CD14-positive monocyte (primary cell): ENCODE data around the gene HDAC6. TPM values are rescaled to one million over a fixed set of nuclear protein-coding genes. Genes with fewer than 3 reads are reported as not detected.

ENCODE experiments used
- DNase-seq, 3 donors: peaks; one replicate each; pipeline ENCODE4 v3.0.0-alpha.2; 2011 to 2022
- H2AFZ ChIP-seq: 2 replicates; pipeline ENCODE4 v1.6.0; 2012; ENCODE audit warnings: mild to moderate bottlenecking, low read depth, low read length, inconsistent platforms; ENCODE audit not compliant: insufficient read depth, poor library complexity, severe bottlenecking
- H3K27ac ChIP-seq, 2 donors: 1 replicate in 1 of 2; 2 replicates in 1 of 2; pipeline ENCODE4 v1.5.1; 2012 to 2013; ENCODE audit warnings: low read length in 2 of 2, control low read depth in 1 of 2, inconsistent platforms in 1 of 2, low read depth in 1 of 2, mild to moderate bottlenecking in 1 of 2
- H3K27me3 ChIP-seq, 2 donors: one replicate each; pipeline versions ENCODE4 v1.6.0 to v1.6.1; 2011 to 2013; ENCODE audit warnings: low read length in 2 of 2; ENCODE audit not compliant: control insufficient read depth in 2 of 2, insufficient read depth in 2 of 2
- H3K36me3 ChIP-seq, 2 donors: replicated peaks in 1 of 2; 1 replicate in 1 of 2; 2 replicates in 1 of 2; pipeline versions ENCODE4 v1.5.1 to v1.6.1; 2012 to 2013; ENCODE audit warnings: low read length in 2 of 2, control low read depth in 1 of 2, inconsistent platforms in 1 of 2, mild to moderate bottlenecking in 1 of 2; ENCODE audit not compliant: insufficient read depth in 2 of 2, control insufficient read depth in 1 of 2
- H3K4me1 ChIP-seq, 2 donors: 1 replicate in 1 of 2; 2 replicates in 1 of 2; pipeline versions ENCODE4 v1.5.1 to v1.6.1; 2012 to 2013; ENCODE audit warnings: low read length in 2 of 2, control low read depth in 1 of 2, inconsistent platforms in 1 of 2, mild to moderate bottlenecking in 1 of 2, moderate library complexity in 1 of 2; ENCODE audit not compliant: insufficient read depth in 2 of 2, control insufficient read depth in 1 of 2
- H3K4me2 ChIP-seq: replicated peaks from 2 replicates; pipeline ENCODE3; 2012; ENCODE audit warnings: low read length, moderate library complexity, mild to moderate bottlenecking; ENCODE audit not compliant: poor library complexity, severe bottlenecking; ENCODE audit errors: extremely low read depth
- H3K4me3 ChIP-seq, 3 experiments: fragments of 200-600 bp in 1 of 3; sonication (generic) in 1 of 3; replicated peaks in 1 of 3; 1 replicate in 2 of 3; 2 replicates in 1 of 3; pipeline ENCODE4 v1.5.1; 2011 to 2013; ENCODE audit warnings: low read length in 3 of 3, mild to moderate bottlenecking in 3 of 3, control low read depth in 2 of 3, low read depth in 2 of 3, inconsistent platforms in 1 of 3, moderate library complexity in 1 of 3
- H3K79me2 ChIP-seq: 2 replicates; pipeline ENCODE4 v1.6.0; 2012; ENCODE audit warnings: mild to moderate bottlenecking, control low read depth, inconsistent platforms, low read length, moderate library complexity; ENCODE audit not compliant: insufficient read depth
- H3K9ac ChIP-seq: 2 replicates; pipeline ENCODE4 v1.6.0; 2017; ENCODE audit warnings: low read length, mild to moderate bottlenecking; ENCODE audit not compliant: insufficient read depth, poor library complexity, severe bottlenecking
- H3K9me3 ChIP-seq, 2 donors: replicated peaks in 1 of 2; 1 replicate in 1 of 2; 2 replicates in 1 of 2; pipeline versions ENCODE4 v1.5.1 to v1.6.1; 2012 to 2013; ENCODE audit warnings: low read length in 2 of 2, control low read depth in 1 of 2; ENCODE audit not compliant: control insufficient read depth in 1 of 2, insufficient read depth in 1 of 2
- H4K20me1 ChIP-seq: 2 replicates; pipeline ENCODE4 v1.6.0; 2012; ENCODE audit warnings: mild to moderate bottlenecking, low read length, control low read depth, moderate library complexity; ENCODE audit not compliant: insufficient read depth
- H3K27ac Mint-ChIP-seq, 7 donors: one replicate each; pipeline ENCODE4 v1.8.0; 2020; ENCODE audit warnings: mild to moderate bottlenecking in 7 of 7, mixed read lengths in 7 of 7, moderate library complexity in 6 of 7, inconsistent platforms in 2 of 7
- H3K27me3 Mint-ChIP-seq, 3 donors: one replicate each; pipeline ENCODE4 v1.8.0; 2021 to 2022; ENCODE audit warnings: low read depth in 3 of 3, mild to moderate bottlenecking in 3 of 3, mixed read lengths in 3 of 3, moderate library complexity in 3 of 3, inconsistent platforms in 1 of 3
- H3K36me3 Mint-ChIP-seq, 2 donors: one replicate each; pipeline ENCODE4 v1.8.0; 2020; ENCODE audit warnings: mixed read lengths in 2 of 2, inconsistent platforms in 1 of 2, mild to moderate bottlenecking in 1 of 2
- H3K4me1 Mint-ChIP-seq: one replicate; pipeline ENCODE4 v1.8.0; 2020; ENCODE audit warnings: mild to moderate bottlenecking, mixed read lengths
- H3K4me3 Mint-ChIP-seq, 2 donors: one replicate each; pipeline ENCODE4 v1.8.0; 2020; ENCODE audit warnings: mild to moderate bottlenecking in 2 of 2, mixed read lengths in 2 of 2, moderate library complexity in 1 of 2
- H3K9me3 Mint-ChIP-seq, 7 donors: one replicate each; pipeline ENCODE4 v1.8.0; 2020 to 2022; ENCODE audit warnings: mixed read lengths in 7 of 7, mild to moderate bottlenecking in 6 of 7, moderate library complexity in 6 of 7, inconsistent platforms in 2 of 7
- WGBS: methylation state at CpG from one replicate; pipeline ENCODE4 v1.1.5; 2013; ENCODE audit warnings: missing lambda C conversion rate; ENCODE audit not compliant: insufficient coverage; 5-methylcytosine and 5-hydroxymethylcytosine counted together
- intact Hi-C, 2 donors: fragments of 100-400 bp; cut with micrococcal nuclease; formaldehyde crosslinking; loops; one replicate each; pipeline versions ENCODE4 v1.15.0 to v1.15.1; 2023
- polyA plus RNA-seq, 3 donors: library from polyadenylated mRNA; depleted of rRNA in 1 of 3; unstranded in 2 of 3; stranded (reverse) in 1 of 3; fragments of 300-500 nt in 2 of 3; fragments of >200 nt in 1 of 3; fragmentation: Illumina TruSeq in 2 of 3; gene quantifications; 1 replicate in 2 of 3; 2 replicates in 1 of 3; pipeline ENCODE4 v1.2.3, GENCODE V29; 2012 to 2021
- TF ChIP-seq, protein P1 (sequence below): fragments of 200-600 bp; IDR thresholded peaks from one replicate; pipeline ENCODE4 v1.8.0; 2022; ENCODE audit warnings: antibody characterized with exemption, mild to moderate bottlenecking

HDAC6 gene
- polyA plus RNA-seq, 3 donors = 12.7 to 67.0 (median 19.7) TPM

- Histone ChIP-seq H3K36me3 (peaks cover 22 to 52% of the 10 kb centered on the region in 2 donors), H3K4me1 (no peaks in the 10 kb centered on the region), H3K9me3 (no peaks in the 10 kb centered on the region), H4K20me1 (no peaks in the 10 kb centered on the region), H3K4me2 (no peak overlapping the region), H3K27ac (no peak overlapping the region), H3K4me3 (no peak overlapping the region), H2AFZ (no peak overlapping the region), H3K79me2 (no peaks in the 10 kb centered on the region), H3K27me3 (peaks cover 0 to 16% of the 10 kb centered on the region in 2 donors), H3K9ac (no peak overlapping the region)
- DNase-seq = no peak
- H3K27me3 Mint-ChIP-seq = peaks cover 19 to 25% (median 19%) of the 10 kb centered on the region in 3 donors
- 80% methylated on average over 1 of the region's 6 CpGs for WGBS
- peaks cover 0 to 27% (median 13%) of the 10 kb centered on the region in 7 donors for H3K9me3 Mint-ChIP-seq
- H3K36me3 Mint-ChIP-seq = peaks cover 54% of the 10 kb centered on the region in 2 donors
- H3K4me1 Mint-ChIP-seq = peaks cover 9% of the 10 kb centered on the region
- TF ChIP-seq, protein P1, sequence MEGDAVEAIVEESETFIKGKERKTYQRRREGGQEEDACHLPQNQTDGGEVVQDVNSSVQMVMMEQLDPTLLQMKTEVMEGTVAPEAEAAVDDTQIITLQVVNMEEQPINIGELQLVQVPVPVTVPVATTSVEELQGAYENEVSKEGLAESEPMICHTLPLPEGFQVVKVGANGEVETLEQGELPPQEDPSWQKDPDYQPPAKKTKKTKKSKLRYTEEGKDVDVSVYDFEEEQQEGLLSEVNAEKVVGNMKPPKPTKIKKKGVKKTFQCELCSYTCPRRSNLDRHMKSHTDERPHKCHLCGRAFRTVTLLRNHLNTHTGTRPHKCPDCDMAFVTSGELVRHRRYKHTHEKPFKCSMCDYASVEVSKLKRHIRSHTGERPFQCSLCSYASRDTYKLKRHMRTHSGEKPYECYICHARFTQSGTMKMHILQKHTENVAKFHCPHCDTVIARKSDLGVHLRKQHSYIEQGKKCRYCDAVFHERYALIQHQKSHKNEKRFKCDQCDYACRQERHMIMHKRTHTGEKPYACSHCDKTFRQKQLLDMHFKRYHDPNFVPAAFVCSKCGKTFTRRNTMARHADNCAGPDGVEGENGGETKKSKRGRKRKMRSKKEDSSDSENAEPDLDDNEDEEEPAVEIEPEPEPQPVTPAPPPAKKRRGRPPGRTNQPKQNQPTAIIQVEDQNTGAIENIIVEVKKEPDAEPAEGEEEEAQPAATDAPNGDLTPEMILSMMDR = no peak
- no peak overlapping the region for H3K4me3 Mint-ChIP-seq
- peak overlapping the region in 1 of 7 donors; percentile 79 for H3K27ac Mint-ChIP-seq
- intact Hi-C loops = no loop called here
These were observed 21.2 kb downstream of the HDAC6 start for GRCh38 chrX:48823053-48823452.

- TF ChIP-seq, protein P1 = no peak
- WGBS = no CpG with 5 or more reads among the region's 8 CpGs
These were observed 22.2 kb downstream of the HDAC6 start for GRCh38 chrX:48824066-48824465.

More at GRCh38 chrX:48824066-48824465, 22.2 kb downstream of the HDAC6 start:
- Mint-ChIP-seq H3K36me3 (peaks cover 44 to 47% of the 10 kb centered on the region in 2 donors), H3K27me3 (peaks cover 28 to 35% (median 28%) of the 10 kb centered on the region in 3 donors), H3K27ac (no peak overlapping the region), H3K9me3 (peaks cover 0 to 30% (median 13%) of the 10 kb centered on the region in 7 donors), H3K4me1 (peaks cover 9% of the 10 kb centered on the region), H3K4me3 (no peak overlapping the region)
- no peak for DNase-seq
- no peak overlapping the region for H3K9ac ChIP-seq
- H3K4me3 ChIP-seq = no peak overlapping the region
- H3K4me2 ChIP-seq = no peak overlapping the region
- no peaks in the 10 kb centered on the region for H3K9me3 ChIP-seq
- no peak overlapping the region for H2AFZ ChIP-seq
- H3K27me3 ChIP-seq = peaks cover 0 to 18% of the 10 kb centered on the region in 2 donors
- peaks cover 22 to 42% of the 10 kb centered on the region in 2 donors for H3K36me3 ChIP-seq
- H3K4me1 ChIP-seq = no peaks in the 10 kb centered on the region
- H4K20me1 ChIP-seq = no peaks in the 10 kb centered on the region
- no peaks in the 10 kb centered on the region for H3K79me2 ChIP-seq
- intact Hi-C loops = no loop called here
- no peak overlapping the region for H3K27ac ChIP-seq
